Stimulated activated CD8-positive, alpha-beta memory T cell treated with anti-CD3 and anti-CD28 coated beads, Interleukin-4, amount 100 ng/mL, for 1 hour (primary cell): Measurements from ENCODE around the gene BTG1.
"Not testable (repeated sequence)": the region's sequence is repeated elsewhere in the genome, so short reads cannot be mapped to it uniquely, and the experiment has no call there.

Source experiments
- DNase-seq, 2 donors: peaks; one replicate each; pipeline ENCODE4 v3.0.0-alpha.2; 2020; ENCODE audit warnings: low read depth in 2 of 2, low spot score in 1 of 2

Gene BTG1

DNA sequence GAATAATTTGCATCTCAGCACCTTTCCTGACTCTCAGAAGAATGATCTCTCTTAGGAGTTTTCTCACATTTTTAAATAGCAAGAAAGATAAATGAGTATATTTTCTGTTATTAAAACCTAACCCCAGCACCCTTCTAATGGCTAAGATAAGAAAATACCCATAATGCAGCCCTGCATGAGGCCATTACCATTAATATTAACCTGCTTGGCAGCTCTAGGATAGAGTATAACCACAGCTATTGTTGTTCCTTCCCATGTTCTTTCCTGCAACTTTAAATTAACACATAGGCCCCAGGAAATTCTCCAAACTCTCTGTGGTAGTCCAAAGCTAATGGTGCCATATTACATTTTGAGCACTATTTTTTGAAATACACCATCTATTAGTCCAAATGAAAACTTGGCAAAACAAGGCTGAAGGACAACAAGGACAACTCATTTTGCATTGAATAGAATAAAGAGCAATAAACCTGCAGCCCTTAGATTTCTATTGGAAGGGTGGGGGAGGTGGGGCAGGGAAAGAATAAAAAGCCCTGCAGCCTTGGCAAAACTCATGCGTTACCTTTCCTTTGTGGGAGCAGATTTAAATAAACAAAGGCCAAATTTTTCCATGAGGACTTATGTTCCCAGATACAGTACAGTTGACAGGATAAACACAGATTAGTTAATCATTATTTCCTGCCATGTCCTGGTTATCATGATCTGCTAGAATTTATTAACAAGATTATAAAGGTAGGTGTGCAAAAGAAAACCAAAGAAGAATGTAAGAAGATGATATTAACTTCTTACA, 46.9 kb downstream of the BTG1 start:
- DNase-seq = no peak

DNA sequence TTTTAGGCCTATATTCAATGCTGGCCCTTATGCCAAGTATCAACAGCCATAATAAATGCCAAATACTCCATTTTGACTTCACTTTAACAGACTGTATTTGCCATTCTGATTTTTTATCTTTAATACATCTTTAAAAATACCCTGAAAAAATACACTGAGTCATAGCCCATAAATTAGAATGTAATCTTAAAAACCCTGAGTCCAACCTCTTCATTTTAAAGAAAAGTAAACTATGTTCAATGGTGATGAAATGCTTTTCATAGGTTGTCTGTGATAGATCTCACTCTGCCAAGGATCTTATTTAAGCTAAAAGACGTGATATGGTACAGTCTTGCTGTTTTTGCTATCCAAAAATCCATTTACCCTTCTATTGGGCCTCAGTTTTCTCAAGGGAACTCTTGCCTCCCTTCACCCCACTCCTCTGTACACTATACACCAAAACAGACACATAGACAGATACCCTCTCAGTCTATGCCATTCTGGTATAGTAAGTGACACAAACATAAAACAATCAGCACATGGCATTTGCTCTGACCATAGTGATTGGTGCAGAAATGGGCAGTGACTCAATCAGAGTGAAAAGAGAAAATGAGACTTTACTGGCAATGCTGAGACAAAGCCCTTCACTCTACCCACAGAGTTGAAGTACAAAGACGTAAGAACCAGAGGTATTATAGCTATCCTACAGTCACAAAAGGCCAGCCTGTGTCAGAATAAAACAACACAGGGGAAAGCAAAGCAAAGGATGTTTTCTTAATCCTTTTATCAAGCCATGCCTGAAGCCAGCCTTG, 49.1 kb downstream of the BTG1 start:
- no peak for DNase-seq

DNA sequence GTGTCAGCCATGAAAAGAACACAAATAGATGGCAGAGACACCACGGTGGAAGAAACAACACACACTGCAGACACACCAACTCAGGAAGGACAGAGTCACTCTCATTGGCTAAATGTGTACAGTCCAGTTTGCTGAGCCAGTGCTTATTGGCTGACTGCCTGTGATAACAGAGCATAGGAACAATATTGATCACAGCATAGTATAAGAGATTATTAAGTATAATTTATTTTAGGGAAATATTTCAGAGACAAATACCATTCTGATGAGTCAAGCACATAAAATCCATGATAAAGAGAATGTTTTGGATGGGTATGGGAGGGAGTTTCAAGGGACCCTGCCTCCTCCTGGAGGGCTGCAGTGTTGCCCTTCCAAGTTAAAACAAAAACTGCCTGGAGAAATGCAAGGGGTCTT, 50.9 kb downstream of the BTG1 start:
- no peak for DNase-seq

DNA sequence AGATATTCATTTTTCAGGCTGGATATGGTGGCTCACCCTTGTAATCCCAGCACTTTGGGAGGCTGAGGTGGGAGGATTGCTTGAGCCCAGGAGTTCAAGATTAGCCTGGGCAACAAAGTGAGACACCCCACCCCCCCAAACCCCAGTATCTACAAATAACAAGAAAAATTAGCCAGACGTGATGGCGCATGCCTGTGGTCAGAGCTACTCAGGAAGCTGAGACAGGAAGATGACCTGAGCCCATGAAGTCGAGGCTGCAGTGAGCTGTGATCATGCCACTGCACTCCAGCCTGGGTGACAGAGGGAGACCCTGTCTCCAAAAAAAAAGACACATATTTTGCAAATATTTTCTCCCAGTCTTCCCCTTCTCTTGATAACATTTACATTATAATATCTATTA, 51.3 kb downstream of the BTG1 start:
- DNase-seq = not testable (repeated sequence)
